ENCODE data around the gene FZD1. TPM values are rescaled to one million over a fixed set of nuclear protein-coding genes. Genes with fewer than 3 reads are reported as not detected.

FZD1 gene
- total and polyA plus RNA-seq, 8 donors: 2.0 to 10.5 (median 5.1) TPM

DNA sequence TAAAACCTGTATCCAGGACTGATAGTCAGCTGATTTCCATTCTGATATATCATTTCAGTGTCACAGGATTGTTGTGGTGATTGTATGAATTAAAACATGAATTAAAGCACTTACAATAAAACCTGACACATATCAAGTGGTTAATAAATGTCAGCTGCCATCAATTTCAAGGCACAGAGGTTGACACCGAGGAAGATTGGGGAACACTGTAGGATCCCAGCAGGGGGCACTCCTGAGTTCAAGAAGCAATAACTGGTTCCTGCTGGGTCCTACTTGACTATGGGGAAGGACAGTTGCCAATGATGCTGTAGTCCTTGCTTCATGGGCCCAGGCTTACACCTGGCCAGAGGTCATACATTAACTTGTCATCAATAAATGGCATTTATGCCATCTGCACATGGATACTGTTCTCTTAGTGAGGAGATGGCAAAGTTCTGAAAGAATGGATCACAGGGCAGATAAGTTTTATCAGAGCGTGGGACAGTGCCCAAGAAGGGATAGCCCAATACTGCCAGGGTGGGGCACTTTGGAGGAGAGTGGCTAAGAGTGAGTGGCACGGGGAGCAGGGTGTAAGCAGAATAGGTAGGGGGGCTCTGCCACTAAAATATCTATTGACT, 24.1 kb downstream of the FZD1 start:
- FAIRE-seq (no peak), DNase-seq (peak in 5 of 6 donors; percentile 23 to 65 (median 36)), ATAC-seq (peak in 3 of 4 donors; percentile 76 to 84 (median 83))
- no peaks in the 10 kb centered on the region for H3K36me3 ChIP-seq
- no peaks in the 10 kb centered on the region for H3K27me3 ChIP-seq
- H3K4me1 ChIP-seq: peaks cover 0 to 3% (median 0%) of the 10 kb centered on the region in 3 donors
- H3K27ac ChIP-seq: no peak overlapping the region
- TF ChIP-seq, protein P1, sequence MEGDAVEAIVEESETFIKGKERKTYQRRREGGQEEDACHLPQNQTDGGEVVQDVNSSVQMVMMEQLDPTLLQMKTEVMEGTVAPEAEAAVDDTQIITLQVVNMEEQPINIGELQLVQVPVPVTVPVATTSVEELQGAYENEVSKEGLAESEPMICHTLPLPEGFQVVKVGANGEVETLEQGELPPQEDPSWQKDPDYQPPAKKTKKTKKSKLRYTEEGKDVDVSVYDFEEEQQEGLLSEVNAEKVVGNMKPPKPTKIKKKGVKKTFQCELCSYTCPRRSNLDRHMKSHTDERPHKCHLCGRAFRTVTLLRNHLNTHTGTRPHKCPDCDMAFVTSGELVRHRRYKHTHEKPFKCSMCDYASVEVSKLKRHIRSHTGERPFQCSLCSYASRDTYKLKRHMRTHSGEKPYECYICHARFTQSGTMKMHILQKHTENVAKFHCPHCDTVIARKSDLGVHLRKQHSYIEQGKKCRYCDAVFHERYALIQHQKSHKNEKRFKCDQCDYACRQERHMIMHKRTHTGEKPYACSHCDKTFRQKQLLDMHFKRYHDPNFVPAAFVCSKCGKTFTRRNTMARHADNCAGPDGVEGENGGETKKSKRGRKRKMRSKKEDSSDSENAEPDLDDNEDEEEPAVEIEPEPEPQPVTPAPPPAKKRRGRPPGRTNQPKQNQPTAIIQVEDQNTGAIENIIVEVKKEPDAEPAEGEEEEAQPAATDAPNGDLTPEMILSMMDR (IDR thresholded peaks at IDR 0.05): peak in 3 of 4 donors; percentile 22 to 36 (median 25)
- intact Hi-C loops (cut with DNase I): no loop called here
- no peak overlapping the region for H3K4me3 ChIP-seq
- no peaks in the 10 kb centered on the region for H3K9me3 ChIP-seq
- 56 to 58% methylated on average over 3 of the region's 3 CpGs for WGBS, 2 donors

DNA sequence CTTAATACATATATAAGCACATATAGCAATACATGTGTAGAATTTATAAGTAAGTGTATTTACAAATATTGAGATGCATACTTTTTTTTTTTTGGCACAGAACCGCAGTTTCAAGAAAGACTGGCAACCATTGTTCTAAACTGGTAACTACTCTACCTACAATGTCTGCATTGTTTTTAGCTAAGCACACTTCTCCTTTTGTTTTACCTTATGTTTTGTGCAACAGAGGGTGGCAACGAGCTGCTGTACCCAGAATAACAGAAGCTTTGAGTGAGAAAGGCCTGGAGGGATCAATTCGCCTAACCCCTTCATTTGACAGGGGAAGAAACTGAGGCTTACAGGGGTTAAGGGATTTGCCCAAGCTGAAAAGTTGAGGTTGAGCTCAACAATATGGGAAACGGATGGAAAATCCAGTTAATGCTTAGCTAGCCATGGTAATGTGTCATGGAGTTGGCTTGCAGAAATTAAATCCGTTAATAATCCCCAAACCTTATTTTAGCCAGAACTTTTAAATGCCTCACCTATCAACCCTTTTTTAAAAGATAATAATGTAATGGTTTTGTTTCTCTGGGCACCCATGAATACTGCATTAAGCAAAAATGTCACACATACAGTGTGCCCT, 25.5 kb downstream of the FZD1 start:
- TF ChIP-seq, protein P1 (IDR thresholded peaks at IDR 0.05): no peak
- Histone ChIP-seq H3K9me3 (no peaks in the 10 kb centered on the region), H3K36me3 (no peaks in the 10 kb centered on the region), H3K27me3 (no peaks in the 10 kb centered on the region), H3K4me3 (no peak overlapping the region), H3K27ac (peak overlapping the region in 2 of 4 donors; percentile 50), H3K4me1 (peaks cover 0 to 3% (median 0%) of the 10 kb centered on the region in 3 donors)
- DNase-seq (no peak), ATAC-seq (peak in 3 of 4 donors; percentile 46 to 76 (median 55)), FAIRE-seq (no peak)
- intact Hi-C loops (cut with DNase I): no loop called here
- 38 to 40% methylated on average over 5 of the region's 5 CpGs for WGBS, 2 donors

DNA sequence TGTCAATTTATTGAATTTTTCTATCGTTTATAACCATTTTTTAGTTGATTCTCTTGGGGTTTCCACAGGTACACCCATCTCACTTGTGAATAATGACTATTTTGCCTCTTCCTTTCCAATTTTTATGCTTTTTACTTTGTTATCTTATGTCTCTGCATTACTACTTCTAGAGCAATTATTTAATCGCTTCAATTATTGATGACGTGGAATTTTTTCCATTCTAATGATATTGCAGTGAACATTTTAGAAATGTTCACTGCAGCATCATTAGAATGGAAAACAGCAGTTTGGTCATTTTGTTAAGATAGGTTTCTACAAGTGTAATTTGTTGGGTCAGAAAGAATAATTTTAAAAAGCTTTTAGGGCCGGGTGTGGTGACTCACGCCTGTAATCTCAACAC, 27.1 kb downstream of the FZD1 start:
- no peaks in the 10 kb centered on the region for H3K27me3 ChIP-seq
- intact Hi-C loops (cut with DNase I): no loop called here
- no peaks in the 10 kb centered on the region for H3K9me3 ChIP-seq
- ATAC-seq: no peak
- no peak overlapping the region for H3K4me3 ChIP-seq
- peaks cover 0 to 3% (median 0%) of the 10 kb centered on the region in 3 donors for H3K4me1 ChIP-seq
- no peaks in the 10 kb centered on the region for H3K36me3 ChIP-seq
- 64 to 79% methylated on average over 5 of the region's 5 CpGs for WGBS, 2 donors
- DNase-seq: no peak
- FAIRE-seq: no peak
- TF ChIP-seq, protein P1 (IDR thresholded peaks at IDR 0.05): no peak
- H3K27ac ChIP-seq: no peak overlapping the region

DNA sequence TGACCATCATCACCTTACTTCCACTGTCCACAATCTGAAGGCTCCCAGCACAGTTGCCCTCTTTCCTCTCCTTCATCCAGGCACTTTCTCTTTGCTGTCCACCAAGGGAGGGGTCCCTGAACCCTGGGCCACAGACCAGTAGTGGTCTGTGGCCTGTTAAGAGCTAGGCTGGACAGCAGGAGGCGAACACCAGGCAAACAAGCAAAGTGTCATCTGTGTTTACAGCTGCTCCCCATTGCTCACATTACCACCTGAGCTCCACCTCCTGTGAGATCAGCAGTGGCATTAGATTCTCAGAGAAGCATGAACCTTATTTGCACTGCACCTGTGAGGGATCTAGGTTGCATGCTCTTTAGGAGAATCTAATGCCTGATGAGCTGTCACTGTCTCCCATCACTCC, 27.7 kb downstream of the FZD1 start:
- Histone ChIP-seq H3K36me3 (no peaks in the 10 kb centered on the region), H3K4me3 (no peak overlapping the region), H3K27ac (no peak overlapping the region), H3K4me1 (peaks cover 0 to 3% (median 0%) of the 10 kb centered on the region in 3 donors), H3K9me3 (no peaks in the 10 kb centered on the region), H3K27me3 (no peaks in the 10 kb centered on the region)
- FAIRE-seq (no peak), DNase-seq (no peak), ATAC-seq (no peak)
- 73 to 75% methylated on average over 1 of the region's 1 CpG for WGBS, 2 donors
- TF ChIP-seq, protein P1 (IDR thresholded peaks at IDR 0.05): no peak
- intact Hi-C loops (cut with DNase I): no loop called here

DNA sequence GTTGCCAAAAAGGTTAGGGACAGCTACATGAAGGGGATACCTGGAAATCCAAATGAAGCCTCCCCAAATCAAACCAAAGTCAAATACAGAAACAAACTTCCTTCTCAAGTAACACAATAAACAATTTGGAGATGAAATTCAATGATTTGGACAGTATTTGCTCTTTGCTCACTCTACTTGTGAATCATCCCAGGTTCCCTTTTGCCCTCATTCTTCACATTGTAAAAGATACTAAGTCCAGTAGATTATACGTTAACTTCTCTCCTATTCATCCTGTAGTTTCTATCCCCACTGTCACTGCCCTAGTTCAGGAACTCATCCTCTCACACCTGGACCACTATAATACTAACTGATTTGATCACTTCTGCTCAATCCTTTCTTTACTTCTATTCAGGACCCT, 28.3 kb downstream of the FZD1 start:
- ATAC-seq (no peak), FAIRE-seq (no peak), DNase-seq (no peak)
- TF ChIP-seq, protein P1 (IDR thresholded peaks at IDR 0.05): no peak
- 59 to 82% methylated on average over 1 of the region's 1 CpG for WGBS, 2 donors
- Histone ChIP-seq H3K36me3 (no peaks in the 10 kb centered on the region), H3K9me3 (no peaks in the 10 kb centered on the region), H3K4me3 (no peak overlapping the region), H3K27ac (no peak overlapping the region), H3K27me3 (no peaks in the 10 kb centered on the region), H3K4me1 (peaks cover 0 to 3% (median 0%) of the 10 kb centered on the region in 3 donors)
- intact Hi-C loops (cut with DNase I): no loop called here
